NCI-H446 treated with DMSO at 0.1 percent for 48 hours (cell line): Measurements from ENCODE around the gene PITPNC1.
"Not testable (repeated sequence)": the region's sequence is repeated elsewhere in the genome, so short reads cannot be mapped to it uniquely, and the experiment has no call there.

Experiments used
- DNase-seq: peaks from one replicate; lab custom pipeline; 2025; lab: John Stamatoyannopoulos, UW

PITPNC1 gene

GRCh38 chr17:67376737-67377487, at the start of gene PITPNC1:
Gene PITPNC1, plus strand, starts transcription at chr17:67377281.
- peak; percentile 69 for DNase-seq

DNA sequence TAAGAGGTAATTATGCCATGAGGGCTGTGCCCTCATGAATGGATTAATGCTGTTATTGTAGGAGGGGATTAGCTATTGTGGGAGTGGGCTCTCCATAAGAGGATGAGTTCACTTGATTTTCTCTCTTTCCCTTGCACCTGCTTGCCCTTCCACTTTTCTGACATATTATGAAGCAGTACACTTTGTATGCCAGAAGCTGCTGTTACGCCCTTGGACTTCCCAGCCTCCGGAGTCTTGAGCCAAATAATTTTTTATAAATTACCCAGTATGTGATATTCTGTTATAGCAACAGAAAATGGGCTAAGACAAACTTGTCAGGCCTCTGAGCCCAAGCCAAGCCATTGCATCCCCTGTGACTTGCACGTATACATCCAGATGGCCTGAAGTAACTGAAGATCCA, 49.1 kb upstream of the PITPNC1 start:
- DNase-seq: no peak

DNA sequence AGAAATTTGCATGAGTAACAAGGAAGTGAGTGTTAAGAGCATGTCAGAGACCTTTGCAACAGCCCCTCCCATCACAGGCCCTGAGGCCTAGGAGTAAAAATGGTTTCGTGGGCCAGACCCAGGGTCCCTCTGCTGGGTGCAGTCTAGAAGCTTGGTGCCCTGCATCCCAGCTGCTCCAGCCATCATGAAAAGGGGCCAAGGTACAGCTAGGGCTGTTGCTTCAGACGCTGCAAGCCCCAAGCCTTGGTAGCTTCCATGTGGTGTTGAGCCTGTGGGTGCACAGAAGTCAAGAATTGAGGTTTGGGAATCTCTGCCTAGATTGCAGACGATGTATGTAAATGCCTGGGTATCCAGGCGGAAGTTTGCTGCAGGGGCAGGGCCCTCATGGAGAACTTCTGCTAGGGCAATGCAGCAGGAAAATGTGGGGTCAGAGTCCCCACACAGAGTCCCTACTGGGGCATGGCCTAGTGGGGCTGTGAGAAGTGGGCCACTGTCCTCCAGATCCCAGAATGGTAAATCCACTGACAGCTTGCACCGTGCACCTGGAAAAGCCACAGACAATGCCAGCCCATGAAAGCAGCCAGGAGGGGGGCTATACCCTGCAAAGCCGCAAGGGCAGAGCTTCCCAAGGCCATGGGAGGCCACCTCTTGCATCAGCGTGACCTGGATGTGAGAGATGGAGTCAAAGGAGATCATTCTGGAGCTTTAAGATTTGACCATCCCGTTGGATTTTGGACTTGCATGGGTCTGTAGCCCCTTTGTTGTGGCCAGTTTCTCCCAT, 45.5 kb upstream of the PITPNC1 start:
- DNase-seq: not testable (repeated sequence)

GRCh38 chr17:67332162-67332508, 44.9 kb upstream of the PITPNC1 start:
- not testable (repeated sequence) for DNase-seq

DNA sequence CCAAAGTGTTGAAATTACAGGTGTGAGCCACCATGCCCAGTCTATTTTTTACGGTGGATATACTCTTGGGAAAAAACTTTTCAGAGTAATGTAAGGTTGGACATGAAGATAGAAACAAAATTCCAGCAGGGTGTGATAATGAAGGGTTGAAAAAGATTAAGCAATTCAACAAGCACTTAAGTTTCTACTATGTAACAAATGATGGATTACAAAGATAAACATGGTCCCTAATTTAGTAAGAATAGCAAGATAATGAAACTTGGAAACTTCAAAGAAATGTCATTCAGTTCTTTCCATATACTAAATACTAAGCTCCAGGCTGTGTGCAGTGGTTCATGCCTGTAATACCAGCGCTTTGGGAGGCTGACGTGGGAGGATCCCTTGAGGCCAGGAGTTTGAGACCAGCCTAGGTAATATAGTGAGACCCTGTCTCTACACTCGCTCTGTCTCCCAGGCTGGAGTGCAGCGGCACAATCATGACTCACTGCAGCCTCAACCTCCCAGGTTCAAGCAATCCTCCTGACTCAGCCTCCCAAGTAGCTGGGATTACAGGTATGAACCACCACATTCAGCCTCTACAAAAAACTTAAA, 41.7 kb upstream of the PITPNC1 start:
- DNase-seq: no peak

GRCh38 chr17:67336859-67337258, 40.2 kb upstream of the PITPNC1 start:
- DNase-seq: no peak

- DNase-seq: not testable (repeated sequence)
These were observed 38.7 kb upstream of the PITPNC1 start for GRCh38 chr17:67338353-67338752.

DNA sequence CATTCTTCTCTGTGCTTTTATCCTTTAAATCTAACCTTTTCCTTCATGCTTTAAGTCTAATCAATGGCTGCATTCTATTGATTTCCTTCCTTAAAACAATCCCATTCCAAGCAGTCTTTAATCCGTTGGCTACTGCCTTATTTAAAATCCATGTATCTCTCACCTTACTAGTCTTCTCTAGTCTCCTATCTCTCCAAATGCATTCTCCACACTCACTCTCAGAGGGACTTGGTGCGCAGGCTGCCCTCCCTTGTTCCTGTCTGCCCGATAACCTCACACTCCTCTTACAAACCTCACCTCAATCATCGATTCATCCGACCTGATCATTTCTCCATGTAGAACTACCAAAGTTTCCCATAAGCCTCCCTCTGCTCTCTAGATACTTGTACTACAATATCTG, 33.8 kb upstream of the PITPNC1 start:
- no peak for DNase-seq

- DNase-seq: no peak
These were observed 29.3 kb upstream of the PITPNC1 start for GRCh38 chr17:67347826-67348225.

- DNase-seq: no peak
These were observed 27.7 kb upstream of the PITPNC1 start for GRCh38 chr17:67349420-67349819.

GRCh38 chr17:67353161-67353560, 23.9 kb upstream of the PITPNC1 start:
- DNase-seq: no peak

DNA sequence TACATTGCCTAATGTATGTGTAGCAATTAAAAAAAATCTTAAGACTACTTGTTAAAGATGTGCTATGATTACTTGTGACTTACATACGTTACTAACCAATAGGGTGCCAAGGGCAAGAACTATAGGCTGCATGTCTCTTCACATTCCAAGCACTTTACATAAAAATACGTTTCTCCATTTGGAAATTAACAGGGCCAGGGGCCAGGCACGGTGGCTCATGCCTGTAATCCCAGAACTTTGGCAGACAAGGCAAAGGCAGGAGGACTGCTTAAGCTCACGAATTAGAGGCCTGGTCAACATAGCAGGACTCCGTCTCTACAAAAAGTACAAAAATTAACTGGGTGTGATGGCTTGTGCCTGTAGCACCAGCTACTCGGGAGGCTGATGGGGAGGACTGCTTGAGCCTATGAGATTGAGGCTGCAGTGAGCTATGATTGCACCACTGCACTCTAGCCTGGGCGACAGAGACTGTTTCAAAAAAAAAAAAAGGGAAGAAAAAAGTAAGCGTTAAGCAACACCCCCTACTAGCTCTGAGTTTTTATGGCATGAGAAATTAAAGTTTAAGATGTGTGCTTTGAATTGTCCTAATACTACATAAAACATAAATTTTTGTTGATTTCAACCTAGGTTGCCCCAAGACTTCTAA, 23.0 kb upstream of the PITPNC1 start:
- no peak for DNase-seq

DNA sequence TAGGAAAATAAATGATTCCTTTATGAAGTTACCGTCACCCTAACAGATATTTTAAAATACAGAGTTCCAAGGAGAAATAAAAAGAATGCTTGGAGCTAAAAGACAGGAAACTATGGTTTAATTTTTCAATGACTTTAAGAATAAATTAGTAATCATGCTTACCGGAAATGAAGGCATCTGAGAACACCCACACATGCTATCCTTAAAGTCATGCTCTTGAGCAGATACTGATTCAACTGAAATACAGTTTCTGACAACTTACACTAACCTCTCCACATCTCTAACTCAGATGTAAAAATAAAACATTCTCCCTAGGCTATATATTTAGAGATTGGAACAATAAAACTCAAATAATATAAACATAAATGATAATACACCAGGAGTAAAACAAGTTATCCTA, 18.5 kb upstream of the PITPNC1 start:
- no peak for DNase-seq

DNA sequence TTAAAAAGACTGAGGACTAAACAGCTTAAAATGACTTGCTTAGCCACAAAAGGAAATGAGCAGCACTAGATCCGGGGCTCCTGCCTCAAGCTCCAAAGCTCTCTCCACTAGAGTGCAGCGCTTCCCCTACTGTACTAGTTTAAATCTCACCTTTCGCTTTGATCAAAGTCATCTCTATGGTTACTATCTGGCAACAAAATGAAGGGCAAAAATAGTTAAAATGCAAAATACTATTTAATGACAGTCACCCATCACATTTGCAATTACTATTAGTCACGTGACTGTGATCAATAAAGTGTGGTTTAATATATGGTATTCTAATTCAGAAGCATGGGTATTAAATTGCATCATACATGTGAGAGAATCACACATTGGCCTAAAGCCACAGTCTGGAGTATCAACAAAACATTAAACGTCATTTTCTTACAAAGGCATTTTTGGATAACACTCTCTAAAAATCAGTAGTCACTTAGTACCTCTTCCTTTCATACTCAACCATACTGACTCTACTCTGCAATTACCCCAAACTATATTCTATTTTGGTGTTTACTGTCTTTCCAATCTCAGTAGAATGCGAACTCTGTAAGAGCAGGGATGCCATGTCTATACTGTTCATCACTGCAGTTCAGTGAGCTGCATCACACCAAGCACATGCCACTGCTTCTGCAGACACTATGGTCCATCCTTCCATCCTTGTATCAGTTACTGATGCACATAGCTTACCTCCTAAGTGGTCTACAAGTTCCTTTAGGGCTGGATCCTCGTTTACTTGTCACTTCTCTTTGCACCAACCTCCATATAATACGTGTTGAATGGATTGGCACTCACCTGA, 16.9 kb upstream of the PITPNC1 start:
- DNase-seq: no peak

GRCh38 chr17:67360880-67361279, 16.2 kb upstream of the PITPNC1 start:
- no peak for DNase-seq

GRCh38 chr17:67362173-67362572, 14.9 kb upstream of the PITPNC1 start:
- DNase-seq: no peak

DNA sequence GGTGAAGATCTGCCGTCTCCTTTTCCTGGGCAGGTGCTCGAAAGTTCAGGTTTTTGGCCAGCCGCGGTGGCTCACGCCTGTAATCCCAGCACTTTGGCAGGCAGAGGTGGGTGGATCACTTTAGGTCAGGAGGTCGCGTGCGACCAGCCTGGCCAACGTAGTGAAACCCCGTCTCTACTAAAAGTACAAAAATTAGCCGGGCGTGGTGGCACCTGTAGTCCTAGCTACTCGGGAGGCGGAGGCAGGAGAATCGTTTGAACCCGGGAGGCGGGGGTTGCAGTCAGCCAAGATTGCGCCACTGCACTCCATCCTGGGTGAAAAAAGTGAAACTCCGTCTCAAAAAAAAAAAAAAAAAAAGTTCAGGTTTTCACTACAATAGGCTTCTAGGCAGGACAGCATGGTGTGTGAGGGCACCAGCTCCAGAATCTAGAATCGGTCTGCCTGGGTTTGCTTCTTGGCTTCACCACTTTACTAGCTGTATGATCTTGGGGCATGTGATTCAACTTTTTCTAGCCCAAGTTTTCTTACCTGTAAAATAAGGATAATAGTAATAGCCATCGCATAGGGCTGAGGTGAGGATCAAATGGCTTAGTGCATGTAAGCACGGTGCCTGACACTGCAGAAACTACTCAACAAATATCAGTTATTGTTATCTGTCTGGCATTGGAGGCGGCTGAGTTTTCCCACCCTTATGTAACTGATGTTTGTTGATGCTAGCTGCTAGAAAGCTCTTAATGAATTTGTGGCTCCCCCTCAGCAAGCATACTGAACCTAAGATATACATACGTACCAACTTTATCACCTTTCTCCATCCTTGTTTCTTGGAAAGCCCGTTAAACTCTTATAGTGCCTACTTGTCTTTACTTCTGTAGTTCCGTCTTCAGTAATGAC, 12.0 kb upstream of the PITPNC1 start:
- DNase-seq: no peak

GRCh38 chr17:67365738-67366192, 11.3 kb upstream of the PITPNC1 start:
- no peak for DNase-seq

DNA sequence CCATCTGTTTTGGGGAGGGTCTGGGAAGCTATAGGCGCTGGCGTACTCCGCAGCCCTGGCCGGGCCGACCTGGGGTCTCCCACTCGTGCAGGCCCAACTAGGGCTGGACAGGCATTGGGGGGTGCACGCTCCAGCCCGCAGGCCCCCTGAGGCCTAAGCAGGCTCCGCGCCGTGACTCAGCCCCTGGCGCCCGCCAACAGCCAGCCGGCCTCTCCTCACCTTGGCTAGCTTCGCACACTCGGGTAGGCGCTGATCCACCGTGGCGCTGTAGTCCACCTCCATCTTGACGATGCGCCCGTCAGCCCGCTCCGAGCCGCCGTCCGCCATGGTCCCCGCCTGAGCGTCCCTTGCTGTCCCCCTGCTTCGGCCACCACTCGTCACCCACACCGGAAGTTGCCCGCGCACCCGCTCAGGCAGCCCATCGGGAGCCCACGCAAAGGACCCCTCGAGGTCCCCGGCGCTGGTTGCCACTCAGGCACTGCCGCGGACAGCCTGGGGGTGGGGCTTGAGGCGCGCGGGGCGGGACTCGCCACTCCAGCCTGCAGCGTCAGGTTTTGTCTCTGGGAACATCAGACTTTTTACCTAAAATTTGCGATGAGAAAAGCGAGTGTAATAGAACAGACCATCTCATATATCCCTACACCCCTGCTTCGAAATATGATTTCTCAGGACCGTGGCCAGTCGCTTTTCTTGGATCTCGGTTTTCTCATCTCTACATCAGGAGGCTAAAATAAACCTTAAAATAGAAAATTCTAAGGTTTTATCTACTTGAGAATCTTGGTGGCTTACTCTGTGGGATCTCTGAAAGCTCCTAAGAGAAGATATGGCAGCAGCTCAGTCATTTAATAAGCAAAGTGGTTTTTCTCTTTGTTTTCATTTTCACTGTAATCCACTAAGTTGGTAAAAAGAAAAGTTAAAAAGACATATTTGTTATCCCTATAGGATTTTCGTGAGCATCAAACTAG, 10.6 kb upstream of the PITPNC1 start, which contains the start of gene PSMD12:
Gene PSMD12, minus strand, starts transcription at position 385 of the 965 bp plus-strand sequence. Its CDS starts 58 bp downstream, at position 327.
- DNase-seq: peak; percentile 76
